HG02623 (cell line): ENCODE measurements around the gene TRRAP.

ENCODE experiments used
- ATAC-seq: cut with Tn5 transposase; IDR thresholded peaks from one replicate; pipeline ENCODE4 v1.9.1; 2021; ENCODE audit warnings: moderate library complexity; ENCODE audit not compliant: unreplicated experiment

Gene TRRAP

GRCh38 chr7:99002148-99002826 lies 124.0 kb downstream of the TRRAP start:
- no peak for ATAC-seq

GRCh38 chr7:99002827-99003212 lies 124.5 kb downstream of the TRRAP start:
- no peak for ATAC-seq

GRCh38 chr7:99003419-99003818 lies 125.1 kb downstream of the TRRAP start:
- no peak for ATAC-seq

- no peak for ATAC-seq
Measured at GRCh38 chr7:99004216-99004615, 125.9 kb downstream of the TRRAP start.

- no peak for ATAC-seq
Measured at GRCh38 chr7:99004781-99005500, 126.6 kb downstream of the TRRAP start.

GRCh38 chr7:99005776-99006175 lies 127.4 kb downstream of the TRRAP start:
- no peak for ATAC-seq

- no peak for ATAC-seq
Measured at GRCh38 chr7:99006739-99007424, 128.6 kb downstream of the TRRAP start.

GRCh38 chr7:99008181-99008631 lies 129.9 kb downstream of the TRRAP start:
- no peak for ATAC-seq

- no peak for ATAC-seq
Measured at GRCh38 chr7:99008921-99009530, 130.7 kb downstream of the TRRAP start.

- no peak for ATAC-seq
Measured at GRCh38 chr7:99010281-99010680, 131.9 kb downstream of the TRRAP start.

GRCh38 chr7:99011341-99011705 lies 133.0 kb downstream of the TRRAP start:
- ATAC-seq = no peak

GRCh38 chr7:99011706-99012404 lies 133.5 kb downstream of the TRRAP start:
- ATAC-seq = no peak

GRCh38 chr7:99012722-99013121 lies 134.4 kb downstream of the TRRAP start:
- no peak for ATAC-seq

GRCh38 chr7:99013266-99014112 lies 135.2 kb downstream of the TRRAP start:
- no peak for ATAC-seq

- ATAC-seq = no peak
Measured at GRCh38 chr7:99014113-99014985, 136.0 kb downstream of the TRRAP start.

- ATAC-seq = no peak
Measured at GRCh38 chr7:99016196-99016595, 137.9 kb downstream of the TRRAP start.

- ATAC-seq = no peak
Measured at GRCh38 chr7:99019523-99020412, 141.4 kb downstream of the TRRAP start.

GRCh38 chr7:99020413-99020715 lies 142.0 kb downstream of the TRRAP start:
- no peak for ATAC-seq
